GM12878 (cell line): ENCODE results near the gene KNSTRN. TPM values are rescaled to one million over a fixed set of nuclear protein-coding genes. Genes with fewer than 3 reads are reported as not detected.

Source experiments
- ATAC-seq: fragments of 200-7000 bp; cut with Tn5 transposase; 3 replicates; pipeline ENCODE4 v1.9.1; 2020; ENCODE audit warnings: mild to moderate bottlenecking, moderate library complexity
- BruUV-seq: library from RNA; stranded (reverse); fragments of 400-500 nt; replicated peaks from 2 replicates; lab custom pipeline; 2021; lab: Mats Ljungman, UMichigan
- CTCF ChIA-PET: fragments of 300-600 bp; sonication (Branson Sonifier 250); formaldehyde crosslinking; extraction: SDS; loops from one replicate; lab custom pipeline; 2021; ENCODE audit warnings: inconsistent platforms; lab: Yijun Ruan, JAX
- POLR2A ChIA-PET: fragments of 350-600 bp; formaldehyde crosslinking; extraction: SDS; loops from one replicate; lab custom pipeline; 2021; ENCODE audit warnings: inconsistent platforms; lab: Charles Lee
- RAD21 ChIA-PET: fragments of 300-600 bp; sonication (Branson Sonifier 250); formaldehyde crosslinking; loops from one replicate; lab custom pipeline; 2023; ENCODE audit warnings: antibody characterized with exemption; ENCODE audit not compliant: unreplicated experiment; lab: Charles Lee
- SMC1A ChIA-PET: fragments of 300-600 bp; sonication (Branson Sonifier 250); formaldehyde crosslinking; loops from one replicate; lab custom pipeline; 2023; ENCODE audit not compliant: unreplicated experiment, uncharacterized antibody; lab: Charles Lee
- DNase-seq: peaks from one replicate; pipeline ENCODE4 v3.0.0-alpha.2; 2011; ENCODE audit warnings: low read depth, low spot score
- FAIRE-seq: peaks from 3 replicates; lab custom pipeline; 2011; peaks lifted over from hg19 to GRCh38; lab: Jason Lieb, UNC
- H2AFZ ChIP-seq: 2 replicates; pipeline ENCODE4 v1.6.0; 2011; ENCODE audit warnings: low read depth, low read length, control low read depth; ENCODE audit not compliant: control insufficient read depth
- H3K27ac ChIP-seq: 2 replicates; pipeline ENCODE4 v1.5.1; 2011; ENCODE audit warnings: control low read depth; ENCODE audit not compliant: control insufficient read depth, insufficient read depth
- H3K27me3 ChIP-seq, 2 experiments: replicated peaks in 1 of 2; 2 replicates each; pipeline versions ENCODE4 v1.6.0 to v1.6.1; 2011; ENCODE audit warnings: low read length in 1 of 2; ENCODE audit not compliant: control insufficient read depth in 2 of 2, insufficient read depth in 2 of 2
- H3K36me3 ChIP-seq, 2 experiments: 2 replicates each; pipeline ENCODE4 v1.5.1; 2011; ENCODE audit warnings: low read length in 1 of 2; ENCODE audit not compliant: control insufficient read depth in 2 of 2, insufficient read depth in 2 of 2
- H3K4me1 ChIP-seq: 2 replicates; pipeline ENCODE4 v1.6.1; 2011; ENCODE audit warnings: mild to moderate bottlenecking, low read length, moderate library complexity, mixed read lengths; ENCODE audit not compliant: control insufficient read depth, insufficient read depth
- H3K4me2 ChIP-seq: 2 replicates; pipeline ENCODE4 v1.6.0; 2011; ENCODE audit warnings: control low read depth; ENCODE audit not compliant: control insufficient read depth, insufficient read depth
- H3K4me3 ChIP-seq: fragments of 200-600 bp; sonication (generic); 2 replicates; pipeline ENCODE4 v1.5.1; 2016
- H3K79me2 ChIP-seq: 2 replicates; pipeline ENCODE4 v1.6.0; 2011; ENCODE audit warnings: low read length; ENCODE audit not compliant: control insufficient read depth, insufficient read depth
- H3K9ac ChIP-seq: 2 replicates; pipeline ENCODE4 v1.8.0; 2011; ENCODE audit warnings: low read length, control low read depth, mixed read lengths; ENCODE audit not compliant: control insufficient read depth, insufficient read depth
- H3K9me3 ChIP-seq: replicated peaks from 3 replicates; pipeline ENCODE4 v1.5.1; 2011; ENCODE audit warnings: mild to moderate bottlenecking, low read length; ENCODE audit not compliant: control insufficient read depth, insufficient read depth
- H4K20me1 ChIP-seq: 2 replicates; pipeline ENCODE4 v1.6.0; 2011; ENCODE audit not compliant: control insufficient read depth, insufficient read depth
- CREM ChIP-seq: IDR thresholded peaks from 2 replicates; pipeline ENCODE4 v1.6.1; 2014; ENCODE audit warnings: antibody characterized with exemption, low read depth
- HDAC6 ChIP-seq: fragments of 200-600 bp; sonication (generic); IDR thresholded peaks from one replicate; pipeline ENCODE4 v1.8.0; 2017; ENCODE audit warnings: antibody characterized with exemption; ENCODE audit not compliant: unreplicated experiment
- LARP7 ChIP-seq: fragments of 450-650 bp; IDR thresholded peaks from 2 replicates; pipeline ENCODE4 v1.6.1; 2017; ENCODE audit warnings: mild to moderate bottlenecking
- MEF2B ChIP-seq: fragments of 450-650 bp; IDR thresholded peaks from 2 replicates; pipeline ENCODE4 v1.6.1; 2018; ENCODE audit warnings: mild to moderate bottlenecking, moderate library complexity; ENCODE audit not compliant: partially characterized antibody, poor library complexity, severe bottlenecking
- NBN ChIP-seq: fragments of 450-650 bp; IDR thresholded peaks from 2 replicates; pipeline ENCODE4 v1.6.1; 2016
- NFXL1 ChIP-seq: fragments of 450-650 bp; IDR thresholded peaks from 2 replicates; pipeline ENCODE4 v1.6.1; 2017; ENCODE audit warnings: antibody characterized with exemption, mild to moderate bottlenecking, borderline replicate concordance
- SMAD1 ChIP-seq: fragments of 450-650 bp; IDR thresholded peaks from 2 replicates; pipeline ENCODE4 v1.6.1; 2018; ENCODE audit warnings: mild to moderate bottlenecking, low read depth; ENCODE audit not compliant: partially characterized antibody
- SMAD5 ChIP-seq: IDR thresholded peaks from 2 replicates; pipeline ENCODE4 v1.6.1; 2016; ENCODE audit warnings: antibody characterized with exemption, low read depth
- SP1 ChIP-seq: IDR thresholded peaks from one replicate; pipeline ENCODE4 v1.6.1; 2011; ENCODE audit warnings: low read depth, low read length
- TCF12 ChIP-seq: IDR thresholded peaks from 2 replicates; pipeline ENCODE4 v1.6.1; 2011; ENCODE audit warnings: low read depth, mild to moderate bottlenecking, low read length
- TCF7 ChIP-seq: IDR thresholded peaks from 2 replicates; pipeline ENCODE4 v1.6.1; 2014; ENCODE audit warnings: antibody characterized with exemption, borderline replicate concordance
- WGBS: methylation state at CpG from one replicate; pipeline ENCODE4 v1.1.6; 2016; ENCODE audit warnings: low lambda C conversion rate; ENCODE audit not compliant: insufficient replicate concordance, insufficient coverage; ENCODE audit errors: missing lambda C conversion rate; 5-methylcytosine and 5-hydroxymethylcytosine counted together
- in situ Hi-C: fragments of 300-500 bp; cut with MboI; formaldehyde crosslinking; loops from 9 replicates; pipeline ENCODE4 v1.14.3; 2018; ENCODE audit warnings: mixed read lengths
- intact Hi-C: fragments of 100-400 bp; cut with micrococcal nuclease; formaldehyde crosslinking; loops from one replicate; pipeline ENCODE4 v1.14.2; 2022; ENCODE audit not compliant: unreplicated experiment
- polyA plus RNA-seq, 11 experiments: library from polyadenylated mRNA; depleted of rRNA in 4 of 11; unstranded in 6 of 11; stranded (reverse) in 5 of 11; fragments of >200 nt; fragmentation: Nextera tagmentation in 4 of 11; fragmentation: Illumina TruSeq in 1 of 11; extraction: Ambion mirVana in 4 of 11; extraction: Trizol in 1 of 11; gene quantifications; 1 replicate in 1 of 11; 2 replicates in 10 of 11; pipeline versions ENCODE4 v1.2.1 to v1.2.3, GENCODE V29; 2011 to 2016; ENCODE audit warnings: inconsistent platforms in 2 of 11, missing spikeins in 2 of 11, low read depth in 1 of 11
- total RNA-seq, 4 experiments: library from RNA; depleted of rRNA in 3 of 4; stranded (reverse); fragments of >200 nt in 3 of 4; fragmentation: Illumina TruSeq in 1 of 4; extraction: Trizol in 1 of 4; gene quantifications; 2 replicates each; pipeline versions ENCODE4 v1.2.1 to v1.2.3, GENCODE V29; 2013 to 2021
- TF ChIP-seq, protein P1 (sequence below): fragments of 450-650 bp; IDR thresholded peaks from 2 replicates; pipeline ENCODE4 v1.6.1; 2017; ENCODE audit warnings: mild to moderate bottlenecking, low read depth, inconsistent platforms; ENCODE audit not compliant: poor library complexity, severe bottlenecking
- TF ChIP-seq, protein P2 (sequence below): IDR thresholded peaks from 2 replicates; pipeline ENCODE4 v1.6.1; 2011; ENCODE audit warnings: low read depth, low read length, improper control_type of control experiment, borderline replicate concordance

KNSTRN gene
- total and polyA plus RNA-seq, 10 of the 15 experiments (the other 5 are each of a cell fraction or from before 2014, with no cell fraction given): 30.3 to 72.1 (median 47.1) TPM

GRCh38 chr15:40340740-40341400 lies 41.7 kb upstream of the KNSTRN start, which contains the start of gene CCDC9B:
CCDC9B (minus strand) TSS chr15:40340939; CDS start chr15:40340819, 120 bp downstream.
- H3K4me1 ChIP-seq: no peaks in the 10 kb centered on the region
- intact Hi-C loops: loop anchor here (10.0 kb wide), 1 partner anchor 164 kb away; no protein-coding TSS in a partner anchor
- POLR2A ChIA-PET: no interaction called here
- H3K4me3 ChIP-seq: no peak within 1 kb of the TSS
- no peaks in the 10 kb centered on the region for H3K79me2 ChIP-seq
- RAD21 ChIA-PET: interaction anchor here (1.1 to 4.7 kb wide), 3 partner anchors 21 to 63 kb away, joined by 3 to 93 read pairs (median 3); no protein-coding TSS in a partner anchor
- H3K36me3 ChIP-seq: no peaks in the 10 kb centered on the region
- no peak for FAIRE-seq
- in situ Hi-C loops: no loop called here
- H3K9me3 ChIP-seq: no peaks in the 10 kb centered on the region
- 45% methylated on average over 14 of the region's 17 CpGs for WGBS
- no peak within 1 kb of the TSS for H3K9ac ChIP-seq
- SMC1A ChIA-PET: interaction anchor here (0.6 to 0.9 kb wide), 2 partner anchors 18 to 1048 kb away, joined by 3 read pairs; no protein-coding TSS in a partner anchor
- CTCF ChIA-PET: interaction anchor here (0.9 to 13.7 kb wide), 17 partner anchors 8 to 159 kb away, joined by 3 to 336 read pairs (median 4); partner anchors contain the start of genes INAFM2, IVD, KNSTRN and PLCB2
- no peak for DNase-seq
- no peak within 1 kb of the TSS for H3K27ac ChIP-seq
- no peaks in the 10 kb centered on the region for H4K20me1 ChIP-seq
- ATAC-seq: no peak
- no peak within 1 kb of the TSS for H2AFZ ChIP-seq
- no peaks in the 10 kb centered on the region; a peak in 1 of 4 replicates for H3K27me3 ChIP-seq
- TF ChIP-seq, protein P1, sequence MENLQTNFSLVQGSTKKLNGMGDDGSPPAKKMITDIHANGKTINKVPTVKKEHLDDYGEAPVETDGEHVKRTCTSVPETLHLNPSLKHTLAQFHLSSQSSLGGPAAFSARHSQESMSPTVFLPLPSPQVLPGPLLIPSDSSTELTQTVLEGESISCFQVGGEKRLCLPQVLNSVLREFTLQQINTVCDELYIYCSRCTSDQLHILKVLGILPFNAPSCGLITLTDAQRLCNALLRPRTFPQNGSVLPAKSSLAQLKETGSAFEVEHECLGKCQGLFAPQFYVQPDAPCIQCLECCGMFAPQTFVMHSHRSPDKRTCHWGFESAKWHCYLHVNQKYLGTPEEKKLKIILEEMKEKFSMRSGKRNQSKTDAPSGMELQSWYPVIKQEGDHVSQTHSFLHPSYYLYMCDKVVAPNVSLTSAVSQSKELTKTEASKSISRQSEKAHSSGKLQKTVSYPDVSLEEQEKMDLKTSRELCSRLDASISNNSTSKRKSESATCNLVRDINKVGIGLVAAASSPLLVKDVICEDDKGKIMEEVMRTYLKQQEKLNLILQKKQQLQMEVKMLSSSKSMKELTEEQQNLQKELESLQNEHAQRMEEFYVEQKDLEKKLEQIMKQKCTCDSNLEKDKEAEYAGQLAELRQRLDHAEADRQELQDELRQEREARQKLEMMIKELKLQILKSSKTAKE: no peak
- TF ChIP-seq SMAD1: no peak
- no peak for TF ChIP-seq TCF7
- TF ChIP-seq MEF2B: no peak
- no peak for TF ChIP-seq SMAD5
- no peak for TF ChIP-seq LARP7
- TF ChIP-seq CREM: no peak
- no peak for TF ChIP-seq NFXL1
- no peak for TF ChIP-seq NBN
- TF ChIP-seq, protein P2, sequence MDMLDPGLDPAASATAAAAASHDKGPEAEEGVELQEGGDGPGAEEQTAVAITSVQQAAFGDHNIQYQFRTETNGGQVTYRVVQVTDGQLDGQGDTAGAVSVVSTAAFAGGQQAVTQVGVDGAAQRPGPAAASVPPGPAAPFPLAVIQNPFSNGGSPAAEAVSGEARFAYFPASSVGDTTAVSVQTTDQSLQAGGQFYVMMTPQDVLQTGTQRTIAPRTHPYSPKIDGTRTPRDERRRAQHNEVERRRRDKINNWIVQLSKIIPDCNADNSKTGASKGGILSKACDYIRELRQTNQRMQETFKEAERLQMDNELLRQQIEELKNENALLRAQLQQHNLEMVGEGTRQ: no peak
- TF ChIP-seq SP1: no peak
- TF ChIP-seq HDAC6: no peak
- no peak for TF ChIP-seq TCF12
- TF ChIP-seq, all 136 proteins: peak for 0
- no peak within 1 kb of the TSS for H3K4me2 ChIP-seq
- BruUV-seq: no TSS peak
